ENCODE measurements around the gene IGLL5. TPM values are rescaled to one million over a fixed set of nuclear protein-coding genes. Genes with fewer than 3 reads are reported as not detected.
A peak's percentile ranks its signal among the peaks of the same experiment; 100 is the strongest.

The IGLL5 gene
- polyA plus RNA-seq, 2 of the 4 experiments (the other 2 are of a cell fraction), result not detected

GRCh38 chr22:22855085-22855484 is 32.5 kb upstream of the IGLL5 start:
- Histone ChIP-seq H3K4me3 (no peak overlapping the region), H3K27ac (no peak overlapping the region), H3K4me2 (no peak overlapping the region), H3K9me3 (no peaks in the 10 kb centered on the region), H3K4me1 (no peaks in the 10 kb centered on the region)
- POLR2A ChIA-PET, result no interaction called here
- FAIRE-seq (no peak), ATAC-seq (no peak), DNase-seq (ENCODE audit: low read depth in 1 of 2, low spot score in 1 of 2) (no peak)
- TF ChIP-seq HMGXB4 (CRISPR knock-in tag; IDR thresholded peaks at IDR 0.05; ENCODE audit: borderline replicate concordance) (no peak), FOSB (CRISPR knock-in tag; IDR thresholded peaks at IDR 0.05) (no peak), JUNB (IDR thresholded peaks at IDR 0.05) (no peak), ZFP36 (IDR thresholded peaks at IDR 0.05; ENCODE audit: borderline replicate concordance, partially characterized antibody) (no peak), NR3C1 (IDR thresholded peaks at IDR 0.05) (no peak), NPAS2 (CRISPR knock-in tag; IDR thresholded peaks at IDR 0.05; ENCODE audit: borderline replicate concordance) (no peak), PHF8 (IDR thresholded peaks at IDR 0.05; ENCODE audit: borderline replicate concordance, low read depth) (no peak), ELK1 (IDR thresholded peaks at IDR 0.05; ENCODE audit: low read depth, low read length) (no peak), RAD21 (conservative IDR thresholded peaks at IDR 0.05 in 1 of 2, IDR thresholded peaks at IDR 0.05 in 1 of 2) (no peak), HES2 (IDR thresholded peaks at IDR 0.05) (no peak), CBX2 (IDR thresholded peaks at IDR 0.05; ENCODE audit: borderline replicate concordance, low read depth) (no peak), CHD4 (IDR thresholded peaks at IDR 0.05; ENCODE audit: borderline replicate concordance) (no peak), PBX3 (IDR thresholded peaks at IDR 0.05) (no peak), USF2 (IDR thresholded peaks at IDR 0.05) (no peak), MAZ (IDR thresholded peaks at IDR 0.05; ENCODE audit: borderline replicate concordance, low read depth, low read length) (no peak), RCOR1 (IDR thresholded peaks at IDR 0.05; ENCODE audit: low read depth, low read length) (no peak), MAX (IDR thresholded peaks at IDR 0.05) (no peak), KDM1A (IDR thresholded peaks at IDR 0.05; ENCODE audit: low read depth) (no peak), NFE2L2 (conservative IDR thresholded peaks at IDR 0.05; ENCODE audit: low read length) (no peak)
- WGBS (ENCODE audit: missing lambda C conversion rate), result 46% methylated on average over 7 of the region's 13 CpGs
- CTCF ChIA-PET, result interaction anchor here (1.1 to 1.9 kb wide), 8 partner anchors 8 to 391 kb away, joined by 3 to 7 read pairs (median 4); no protein-coding TSS in a partner anchor

- no CpG with 5 or more reads among the region's 5 CpGs for WGBS (ENCODE audit: missing lambda C conversion rate)
- no peak overlapping the region for H3K4me3 ChIP-seq
- no peaks in the 10 kb centered on the region for H3K4me1 ChIP-seq
- no peak for DNase-seq (ENCODE audit: low read depth in 1 of 2, low spot score in 1 of 2)
- no peaks in the 10 kb centered on the region for H3K9me3 ChIP-seq
- H3K4me2 ChIP-seq, result no peak overlapping the region
- FAIRE-seq, result no peak
- ChIA-PET CTCF (interaction anchor here (0.9 to 1.9 kb wide), 10 partner anchors 9 to 392 kb away, joined by 3 to 7 read pairs (median 4); no protein-coding TSS in a partner anchor), POLR2A (no interaction called here)
- TF ChIP-seq RAD21 (conservative IDR thresholded peaks at IDR 0.05 in 1 of 2, IDR thresholded peaks at IDR 0.05 in 1 of 2) (peak in 1 of 2 experiments; percentile 36; a peak in 2 of 5 replicates), ELK1 (IDR thresholded peaks at IDR 0.05; ENCODE audit: low read depth, low read length) (no peak), FOSL2 (IDR thresholded peaks at IDR 0.05) (no peak), FOSL2 (CRISPR knock-in tag; IDR thresholded peaks at IDR 0.05) (no peak), EHF (CRISPR knock-in tag; IDR thresholded peaks at IDR 0.05) (no peak), CBX8 (IDR thresholded peaks at IDR 0.05) (no peak), CTCF (IDR thresholded peaks at IDR 0.05) (peak; percentile 12; the same call in 1 of the 3 replicates)
- no peak overlapping the region for H3K27ac ChIP-seq
- peak; percentile 82 to 95 for ATAC-seq
Measured at GRCh38 chr22:22855617-22856308, 31.9 kb upstream of the IGLL5 start.

Measured in A549 (cell line).